PFSK-1 (cell line): ENCODE data around the gene HLCS.

Experiments used
- POLR2AphosphoS5 ChIP-seq: IDR thresholded peaks from 2 replicates; pipeline ENCODE4 v1.6.1; 2012; ENCODE audit warnings: low read depth, mild to moderate bottlenecking, control low read depth, low read length, moderate library complexity
- TF ChIP-seq, protein P1 (sequence below), 2 experiments: IDR thresholded peaks; 2 replicates each; pipeline versions ENCODE4 v1.6.1 to v1.8.0; 2011 to 2012; ENCODE audit warnings: low read depth in 2 of 2, low read length in 2 of 2, control low read depth in 1 of 2, inconsistent platforms in 1 of 2, mild to moderate bottlenecking in 1 of 2, moderate library complexity in 1 of 2; ENCODE audit not compliant: insufficient read depth in 1 of 2

GRCh38 chr21:36964398-36964797 lies 2.1 kb downstream of the HLCS start:
- TF ChIP-seq, protein P1, sequence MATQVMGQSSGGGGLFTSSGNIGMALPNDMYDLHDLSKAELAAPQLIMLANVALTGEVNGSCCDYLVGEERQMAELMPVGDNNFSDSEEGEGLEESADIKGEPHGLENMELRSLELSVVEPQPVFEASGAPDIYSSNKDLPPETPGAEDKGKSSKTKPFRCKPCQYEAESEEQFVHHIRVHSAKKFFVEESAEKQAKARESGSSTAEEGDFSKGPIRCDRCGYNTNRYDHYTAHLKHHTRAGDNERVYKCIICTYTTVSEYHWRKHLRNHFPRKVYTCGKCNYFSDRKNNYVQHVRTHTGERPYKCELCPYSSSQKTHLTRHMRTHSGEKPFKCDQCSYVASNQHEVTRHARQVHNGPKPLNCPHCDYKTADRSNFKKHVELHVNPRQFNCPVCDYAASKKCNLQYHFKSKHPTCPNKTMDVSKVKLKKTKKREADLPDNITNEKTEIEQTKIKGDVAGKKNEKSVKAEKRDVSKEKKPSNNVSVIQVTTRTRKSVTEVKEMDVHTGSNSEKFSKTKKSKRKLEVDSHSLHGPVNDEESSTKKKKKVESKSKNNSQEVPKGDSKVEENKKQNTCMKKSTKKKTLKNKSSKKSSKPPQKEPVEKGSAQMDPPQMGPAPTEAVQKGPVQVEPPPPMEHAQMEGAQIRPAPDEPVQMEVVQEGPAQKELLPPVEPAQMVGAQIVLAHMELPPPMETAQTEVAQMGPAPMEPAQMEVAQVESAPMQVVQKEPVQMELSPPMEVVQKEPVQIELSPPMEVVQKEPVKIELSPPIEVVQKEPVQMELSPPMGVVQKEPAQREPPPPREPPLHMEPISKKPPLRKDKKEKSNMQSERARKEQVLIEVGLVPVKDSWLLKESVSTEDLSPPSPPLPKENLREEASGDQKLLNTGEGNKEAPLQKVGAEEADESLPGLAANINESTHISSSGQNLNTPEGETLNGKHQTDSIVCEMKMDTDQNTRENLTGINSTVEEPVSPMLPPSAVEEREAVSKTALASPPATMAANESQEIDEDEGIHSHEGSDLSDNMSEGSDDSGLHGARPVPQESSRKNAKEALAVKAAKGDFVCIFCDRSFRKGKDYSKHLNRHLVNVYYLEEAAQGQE (IDR thresholded peaks at IDR 0.05; ENCODE audit: insufficient read depth in 1 of 2, low read depth in 2 of 2, low read length in 2 of 2) = no peak
- TF ChIP-seq POLR2AphosphoS5 = no peak
